Measurements from ENCODE around the gene XRCC5.

XRCC5 gene

DNA sequence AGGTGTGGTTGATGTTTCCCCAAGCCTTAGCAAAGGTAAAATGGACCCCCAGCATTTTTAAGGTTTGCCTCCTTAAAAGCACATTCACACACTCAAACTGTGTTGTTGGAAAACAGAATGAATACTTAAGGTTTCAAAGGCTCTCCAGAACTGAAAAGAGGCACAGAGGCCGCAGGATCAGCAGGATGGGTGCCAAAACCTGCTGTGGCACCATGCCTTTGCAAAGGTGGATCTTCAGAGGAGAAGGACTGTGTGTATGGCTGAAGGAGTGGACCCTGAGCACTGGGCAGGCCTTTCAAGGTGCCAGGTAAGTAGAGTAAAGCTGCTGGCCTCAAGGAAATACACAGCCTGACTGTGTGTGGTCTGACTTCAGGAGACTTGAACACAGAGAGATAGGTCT lies 127.3 kb downstream of the XRCC5 start:
- no peak for DNase-seq

DNA sequence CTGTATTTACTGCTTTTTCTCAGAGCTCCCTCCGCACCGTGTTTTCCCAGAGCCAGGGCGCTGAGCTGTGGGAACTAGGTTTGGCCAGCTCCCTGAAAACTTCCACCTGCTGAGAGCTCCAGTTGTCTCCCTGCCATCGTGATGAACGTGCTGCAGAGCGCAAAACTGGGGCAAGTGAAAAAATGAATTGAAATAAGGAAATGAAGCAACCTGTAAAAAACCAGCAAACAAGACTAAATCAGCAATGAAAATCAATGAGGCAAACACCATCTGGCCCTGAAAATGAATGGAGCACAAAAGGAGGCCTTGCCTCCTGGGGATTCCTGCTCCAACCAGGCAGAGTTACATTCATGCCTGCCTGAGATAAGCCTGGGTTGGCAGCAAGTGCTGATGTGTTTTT lies 133.2 kb downstream of the XRCC5 start:
- DNase-seq: no peak

- DNase-seq: no peak
Observed at GRCh38 chr2:216243026-216243425, 133.9 kb downstream of the XRCC5 start.

- DNase-seq: no peak
Observed at GRCh38 chr2:216245391-216245975, 136.3 kb downstream of the XRCC5 start.

DNA sequence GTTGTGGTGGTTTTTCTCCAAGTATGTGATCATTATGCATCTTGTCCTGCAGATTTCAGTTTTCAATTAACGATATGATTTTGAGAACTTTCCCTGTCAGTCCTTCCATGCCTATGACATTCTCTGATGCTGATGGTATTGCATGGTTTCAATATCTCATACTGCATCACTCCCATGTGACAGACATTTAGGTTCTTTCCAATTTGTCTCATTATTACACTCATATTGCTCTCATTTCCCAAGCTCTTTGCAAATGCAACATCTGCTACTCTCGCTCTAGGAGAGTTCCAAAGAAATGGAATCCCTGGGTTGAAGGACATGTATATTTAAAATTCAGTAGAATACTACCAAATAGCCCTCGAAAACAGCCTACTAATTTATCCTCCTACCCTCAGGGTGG lies 137.6 kb downstream of the XRCC5 start:
- DNase-seq: no peak

All from NCI-H748 treated with DMSO at 0.1 percent for 48 hours (cell line).